HEK293 (cell line): ENCODE results near the gene ANKRD33B.
A peak's percentile ranks its signal among the peaks of the same experiment; 100 is the strongest.

ENCODE experiments used
- CTCF ChIA-PET: fragments of 350-600 bp; formaldehyde crosslinking; extraction: SDS; loops from one replicate; lab custom pipeline; 2021; ENCODE audit warnings: antibody characterized with exemption; lab: Yijun Ruan, JAX
- POLR2A ChIA-PET: fragments of 300-600 bp; formaldehyde crosslinking; extraction: SDS; loops from one replicate; lab custom pipeline; 2020; ENCODE audit warnings: antibody characterized with exemption, inconsistent platforms; lab: Yijun Ruan, JAX
- H3K27ac ChIP-seq: fragments of 200-500 bp; sonication (Bioruptor generic); 2 replicates; pipeline ENCODE4 v1.5.1; 2014; ENCODE audit warnings: low read depth, low read length, control low read depth, inconsistent platforms; ENCODE audit errors: extremely low read depth
- H3K36me3 ChIP-seq, 2 experiments: fragments of 200-500 bp in 1 of 2; sonication (Bioruptor generic) in 1 of 2; 1 replicate in 1 of 2; 2 replicates in 1 of 2; pipeline ENCODE4 v1.5.1; 2014 to 2017; ENCODE audit warnings: inconsistent platforms in 2 of 2, low read length in 2 of 2; ENCODE audit not compliant: control insufficient read depth in 2 of 2, insufficient read depth in 1 of 2
- H3K4me1 ChIP-seq: fragments of 200-500 bp; sonication (Bioruptor generic); 2 replicates; pipeline ENCODE4 v1.5.1; 2014; ENCODE audit warnings: mild to moderate bottlenecking, low read length, inconsistent platforms; ENCODE audit not compliant: control insufficient read depth, insufficient read depth
- H3K4me3 ChIP-seq: 2 replicates; pipeline ENCODE4 v1.5.1; 2011; ENCODE audit warnings: low read depth, mild to moderate bottlenecking, control low read depth, low read length, moderate library complexity
- H3K9me3 ChIP-seq: fragments of 200-500 bp; sonication (Bioruptor generic); 2 replicates; pipeline ENCODE4 v1.5.1; 2014; ENCODE audit warnings: low read depth, low read length, inconsistent platforms; ENCODE audit not compliant: control insufficient read depth, insufficient read depth
- AEBP2 ChIP-seq: fragments of 450-650 bp; formaldehyde crosslinking; IDR thresholded peaks from 2 replicates; pipeline ENCODE4 v1.5.1; 2016; ENCODE audit warnings: missing biosample characterization, missing genetic modification characterization, borderline replicate concordance
- FEZF1 ChIP-seq: fragments of 450-650 bp; formaldehyde crosslinking; IDR thresholded peaks from 2 replicates; pipeline ENCODE4 v1.5.1; 2016; ENCODE audit warnings: missing biosample characterization, missing genetic modification characterization
- PATZ1 ChIP-seq: fragments of 450-650 bp; formaldehyde crosslinking; IDR thresholded peaks from 2 replicates; pipeline ENCODE4 v1.5.1; 2016; ENCODE audit warnings: missing biosample characterization, missing genetic modification characterization
- PRDM4 ChIP-seq: fragments of 450-650 bp; formaldehyde crosslinking; IDR thresholded peaks from 2 replicates; pipeline ENCODE4 v1.5.1; 2017; ENCODE audit warnings: missing biosample characterization, missing genetic modification characterization
- TSHZ1 ChIP-seq: fragments of 450-650 bp; formaldehyde crosslinking; IDR thresholded peaks from 2 replicates; pipeline ENCODE4 v1.5.1; 2016; ENCODE audit warnings: missing biosample characterization, missing genetic modification characterization, borderline replicate concordance
- YY1 ChIP-seq: fragments of 450-650 bp; formaldehyde crosslinking; IDR thresholded peaks from 2 replicates; pipeline ENCODE4 v1.5.1; 2018; ENCODE audit warnings: missing biosample characterization, missing genetic modification characterization
- ZBTB1 ChIP-seq: fragments of 450-650 bp; formaldehyde crosslinking; IDR thresholded peaks from 2 replicates; pipeline ENCODE4 v1.5.1; 2016; ENCODE audit warnings: missing biosample characterization, missing genetic modification characterization
- ZNF132 ChIP-seq: fragments of 450-650 bp; formaldehyde crosslinking; IDR thresholded peaks from 2 replicates; pipeline ENCODE4 v1.5.1; 2017; ENCODE audit warnings: missing biosample characterization, missing genetic modification characterization, borderline replicate concordance
- ZNF19 ChIP-seq: fragments of 450-650 bp; formaldehyde crosslinking; IDR thresholded peaks from 2 replicates; pipeline ENCODE4; 2016; ENCODE audit warnings: missing biosample characterization, missing genetic modification characterization, low read depth
- ZNF404 ChIP-seq: fragments of 450-650 bp; formaldehyde crosslinking; IDR thresholded peaks from 2 replicates; pipeline ENCODE4 v1.5.1; 2017; ENCODE audit warnings: missing biosample characterization, missing genetic modification characterization
- ZNF449 ChIP-seq: fragments of 450-650 bp; formaldehyde crosslinking; IDR thresholded peaks from 2 replicates; pipeline ENCODE4 v1.5.1; 2017; ENCODE audit warnings: missing biosample characterization, mild to moderate bottlenecking, missing genetic modification characterization, moderate library complexity
- ZNF521 ChIP-seq: fragments of 450-650 bp; formaldehyde crosslinking; IDR thresholded peaks from 2 replicates; pipeline ENCODE4 v1.5.1; 2017; ENCODE audit warnings: missing biosample characterization, mild to moderate bottlenecking, missing genetic modification characterization
- ZNF596 ChIP-seq: fragments of 450-650 bp; IDR thresholded peaks from 2 replicates; pipeline ENCODE4 v1.5.0; 2018; ENCODE audit warnings: missing biosample characterization, mild to moderate bottlenecking, missing genetic modification characterization, moderate library complexity
- ZNF76 ChIP-seq: fragments of 450-650 bp; formaldehyde crosslinking; IDR thresholded peaks from 2 replicates; pipeline ENCODE4; 2016; ENCODE audit warnings: low read depth, missing biosample characterization, missing genetic modification characterization, borderline replicate concordance

ANKRD33B gene

GRCh38 chr5:10599862-10600284 is 36.0 kb downstream of the ANKRD33B start:
- POLR2A ChIA-PET, result no interaction called here
- H3K4me1 ChIP-seq, result peaks cover 30% of the 10 kb centered on the region

GRCh38 chr5:10600626-10601245 is 36.9 kb downstream of the ANKRD33B start:
- no peak overlapping the region for H3K4me3 ChIP-seq
- ChIA-PET CTCF (interaction anchor here (0.6 to 1.4 kb wide), 3 partner anchors 27 to 145 kb away, joined by 3 to 5 read pairs (median 3); no protein-coding TSS in a partner anchor), POLR2A (interaction anchor here (0.6 to 1.9 kb wide), 8 partner anchors 10 to 247 kb away, joined by 3 to 10 read pairs (median 4); partner anchors contain the start of genes ANKRD33B and MARCHF6)
- H3K4me1 ChIP-seq, result peaks cover 21% of the 10 kb centered on the region
- no peaks in the 10 kb centered on the region for H3K9me3 ChIP-seq
- H3K27ac ChIP-seq, result peak overlapping the region; percentile 64
- H3K36me3 ChIP-seq, result no peaks in the 10 kb centered on the region
- TF ChIP-seq PRDM4 (tag by site-specific recombination) (peak; percentile 88), ZNF449 (tag by site-specific recombination) (no peak), ZBTB1 (tag by site-specific recombination) (0 out of 2 replicates have a peak, but pooled peaks have one; percentile 4), ZNF132 (no peak), ZNF596 (tag by site-specific recombination) (no peak), ZNF76 (tag by site-specific recombination) (no peak), TSHZ1 (0 out of 2 replicates have a peak, but pooled peaks have one; percentile 25)

More at GRCh38 chr5:10599862-10600284, 36.0 kb downstream of the ANKRD33B start:
- CTCF ChIA-PET, result no interaction called here
- Histone ChIP-seq H3K9me3 (no peaks in the 10 kb centered on the region), H3K36me3 (no peaks in the 10 kb centered on the region)
- TF ChIP-seq PATZ1 (tag by site-specific recombination) (no peak), YY1 (tag by site-specific recombination) (no peak), ZNF19 (no peak), FEZF1 (tag by site-specific recombination) (peak; percentile 51), AEBP2 (tag by site-specific recombination) (no peak), ZNF521 (tag by site-specific recombination) (no peak), ZNF404 (tag by site-specific recombination) (no peak)
- TF ChIP-seq, all 188 proteins: peak for 1
- no peak overlapping the region for H3K4me3 ChIP-seq
- H3K27ac ChIP-seq, result no peak overlapping the region
